BLaER1 (cell line): Measurements from ENCODE around the gene POLN.

Experiments
- H3K27ac ChIP-seq: shearing (Covaris generic); formaldehyde crosslinking; 2 replicates; pipeline ENCODE4 v1.8.1; 2022
- H3K27me3 ChIP-seq: shearing (Covaris generic); formaldehyde crosslinking; 2 replicates; pipeline ENCODE4 v1.8.1; 2022
- H3K36me3 ChIP-seq: shearing (Covaris generic); formaldehyde crosslinking; 2 replicates; pipeline ENCODE4 v1.8.1; 2022
- H3K4me1 ChIP-seq: shearing (Covaris generic); formaldehyde crosslinking; 2 replicates; pipeline ENCODE4 v1.8.1; 2022
- H3K4me2 ChIP-seq: shearing (Covaris generic); formaldehyde crosslinking; 2 replicates; pipeline ENCODE4 v1.8.1; 2022
- H3K4me3 ChIP-seq: shearing (Covaris generic); formaldehyde crosslinking; 2 replicates; pipeline ENCODE4 v1.8.1; 2022
- H3K9ac ChIP-seq: shearing (Covaris generic); formaldehyde crosslinking; 2 replicates; pipeline ENCODE4 v1.8.1; 2022
- H3K9me3 ChIP-seq: shearing (Covaris generic); formaldehyde crosslinking; 2 replicates; pipeline ENCODE4 v1.8.1; 2022
- H4K20me1 ChIP-seq: shearing (Covaris generic); formaldehyde crosslinking; 2 replicates; pipeline ENCODE4 v1.8.1; 2022
- Cebpa-rat ChIP-seq: shearing (Covaris generic); IDR thresholded peaks from 2 replicates; pipeline ENCODE4 v1.8.1; 2022

The POLN gene

DNA sequence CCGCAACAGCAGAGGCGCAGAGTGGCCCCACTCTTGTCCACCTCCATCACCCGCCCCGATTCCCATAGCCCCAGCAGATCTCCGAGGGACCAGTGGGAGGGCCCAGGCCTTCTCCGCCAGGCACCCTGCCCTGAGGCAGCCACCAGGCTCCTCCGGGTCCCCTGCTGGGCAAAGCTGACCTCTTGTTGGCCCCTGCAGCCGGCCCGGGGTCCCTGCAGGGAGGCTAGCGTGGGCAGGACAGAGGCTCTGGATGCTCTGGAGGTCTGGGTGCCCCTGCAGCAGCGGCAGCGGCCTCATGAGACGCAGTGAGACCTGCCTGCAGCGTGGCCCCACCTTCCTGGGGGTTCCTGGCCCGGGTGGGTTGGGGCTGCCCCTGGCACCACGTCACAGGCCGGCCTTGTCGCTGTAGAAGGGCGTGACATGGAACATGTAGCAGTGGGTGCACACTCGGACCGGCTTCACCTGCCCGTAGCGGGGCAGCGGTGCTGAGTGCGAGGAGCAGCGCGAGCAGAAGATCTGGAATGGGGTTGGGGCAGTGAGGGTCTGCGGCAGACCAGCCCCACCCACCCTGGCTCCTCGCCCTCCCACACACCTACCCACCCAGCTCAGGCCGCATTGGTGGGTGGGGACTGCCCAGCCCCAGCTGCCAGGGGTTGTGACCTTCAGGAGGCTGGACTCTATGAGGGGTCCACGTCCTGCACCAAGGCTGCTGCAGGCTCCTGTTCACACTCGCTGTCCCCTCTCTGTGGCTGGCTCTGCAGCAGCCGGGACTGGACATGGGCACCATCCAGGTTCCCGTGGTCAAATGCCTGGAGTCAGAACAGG lies 28.6 kb upstream of the POLN start:
- no peak overlapping the region for H3K4me2 ChIP-seq
- TF ChIP-seq Cebpa-rat, result no peak
- no peaks in the 10 kb centered on the region for H3K36me3 ChIP-seq
- H3K4me3 ChIP-seq, result no peak overlapping the region
- H3K27ac ChIP-seq, result no peak overlapping the region
- H3K9ac ChIP-seq, result no peak overlapping the region
- H4K20me1 ChIP-seq, result no peaks in the 10 kb centered on the region
- peaks cover 21% of the 10 kb centered on the region for H3K4me1 ChIP-seq
- no peaks in the 10 kb centered on the region for H3K9me3 ChIP-seq
- H3K27me3 ChIP-seq, result no peaks in the 10 kb centered on the region

DNA sequence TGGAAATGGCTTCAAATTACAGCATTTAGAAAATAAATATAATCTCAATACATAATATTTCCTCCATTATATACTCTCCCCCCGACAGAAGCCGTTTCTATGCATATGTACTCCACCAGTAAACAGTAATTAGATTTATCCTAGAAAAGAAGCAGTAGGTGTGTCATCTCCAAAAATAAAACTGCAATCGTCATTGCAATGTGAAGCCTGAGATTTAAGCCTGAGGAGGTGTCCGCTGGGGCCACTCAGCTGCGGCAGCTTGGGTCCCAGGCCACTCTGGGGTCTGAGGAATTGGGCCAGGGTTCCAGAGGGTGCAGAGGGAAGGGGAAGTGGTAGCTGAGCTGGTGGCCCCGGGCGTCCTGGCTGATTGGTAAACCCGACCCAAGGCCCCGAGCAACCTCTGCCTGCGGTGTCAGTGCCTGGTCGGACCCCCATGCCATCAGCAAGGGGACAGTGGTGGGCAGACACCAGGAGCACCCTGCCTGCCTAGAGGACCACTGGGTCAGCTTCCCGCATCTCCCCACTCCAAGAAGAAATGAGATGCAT lies 27.8 kb upstream of the POLN start:
- no peaks in the 10 kb centered on the region for H4K20me1 ChIP-seq
- TF ChIP-seq Cebpa-rat, result no peak
- H3K36me3 ChIP-seq, result no peaks in the 10 kb centered on the region
- H3K9me3 ChIP-seq, result no peaks in the 10 kb centered on the region
- H3K4me1 ChIP-seq, result peaks cover 22% of the 10 kb centered on the region
- no peak overlapping the region for H3K4me3 ChIP-seq
- H3K4me2 ChIP-seq, result no peak overlapping the region
- no peak overlapping the region for H3K9ac ChIP-seq
- H3K27ac ChIP-seq, result no peak overlapping the region
- no peaks in the 10 kb centered on the region for H3K27me3 ChIP-seq

DNA sequence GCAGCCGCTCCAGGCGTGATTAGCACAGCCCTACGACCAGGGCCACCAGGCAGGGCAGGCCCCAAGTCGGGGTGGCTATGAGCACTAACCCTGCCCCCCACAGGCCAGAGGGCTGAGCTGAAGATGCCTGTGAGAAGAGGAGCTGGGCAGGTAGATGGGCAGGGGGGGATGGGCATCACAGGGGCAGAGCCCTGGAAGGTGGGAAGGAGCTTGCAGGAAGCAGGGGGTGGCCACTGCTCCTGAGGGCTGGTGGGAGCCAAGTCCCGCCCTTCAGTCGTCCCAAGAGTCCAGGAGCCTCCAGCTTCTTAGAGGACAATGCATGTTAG lies 27.2 kb upstream of the POLN start:
- Histone ChIP-seq H3K4me3 (no peak overlapping the region), H3K4me2 (no peak overlapping the region), H3K27me3 (no peaks in the 10 kb centered on the region), H3K36me3 (no peaks in the 10 kb centered on the region), H4K20me1 (no peaks in the 10 kb centered on the region), H3K9ac (no peak overlapping the region), H3K9me3 (no peaks in the 10 kb centered on the region), H3K27ac (no peak overlapping the region), H3K4me1 (peaks cover 27% of the 10 kb centered on the region)
- no peak for TF ChIP-seq Cebpa-rat

DNA sequence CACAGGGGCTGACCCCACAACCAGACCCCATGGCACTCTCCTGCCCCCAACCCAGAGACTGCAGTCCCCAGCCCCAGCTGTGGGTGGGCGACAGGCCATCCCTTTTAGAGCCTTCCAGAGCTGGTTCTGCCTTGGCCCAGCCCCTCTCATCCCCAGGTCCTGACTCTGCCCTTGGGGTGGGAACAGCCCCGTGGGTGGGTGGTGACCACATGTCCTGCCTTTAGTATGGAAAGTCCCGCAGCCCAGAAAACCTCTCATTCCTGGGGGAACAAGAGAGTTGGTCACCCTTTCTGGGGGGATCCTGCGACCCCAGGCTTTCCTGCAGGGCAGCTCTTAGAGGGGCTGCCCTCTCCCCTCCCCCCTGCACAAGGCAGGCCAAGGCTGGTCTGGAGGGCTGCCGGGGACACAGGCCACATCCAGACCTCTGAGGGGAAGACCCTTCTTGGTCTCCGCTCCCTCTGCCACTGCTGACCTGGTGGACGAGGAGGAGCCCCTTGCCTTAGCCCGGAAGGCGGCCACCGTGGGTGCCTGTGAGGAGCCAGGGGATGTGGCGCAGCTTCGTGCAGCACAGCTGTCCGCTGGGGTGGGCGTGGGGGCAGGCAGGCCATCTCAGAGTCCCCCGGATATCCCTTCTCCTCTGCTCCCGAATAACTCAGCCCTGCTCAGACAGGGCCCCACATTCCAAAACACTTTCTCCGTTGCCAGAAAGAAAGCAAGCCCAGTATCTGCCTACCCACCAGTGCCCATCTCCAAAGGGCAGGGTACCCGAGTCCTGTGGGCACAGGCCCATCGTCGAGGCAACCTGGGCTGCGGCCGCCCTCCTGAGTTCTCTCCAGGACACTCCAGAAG lies 26.7 kb upstream of the POLN start:
- Histone ChIP-seq H3K36me3 (no peaks in the 10 kb centered on the region), H3K4me3 (no peak overlapping the region), H3K4me1 (peaks cover 33% of the 10 kb centered on the region), H3K9me3 (no peaks in the 10 kb centered on the region), H3K27me3 (no peaks in the 10 kb centered on the region), H3K4me2 (no peak overlapping the region), H3K27ac (no peak overlapping the region), H3K9ac (no peak overlapping the region), H4K20me1 (no peaks in the 10 kb centered on the region)
- no peak for TF ChIP-seq Cebpa-rat

DNA sequence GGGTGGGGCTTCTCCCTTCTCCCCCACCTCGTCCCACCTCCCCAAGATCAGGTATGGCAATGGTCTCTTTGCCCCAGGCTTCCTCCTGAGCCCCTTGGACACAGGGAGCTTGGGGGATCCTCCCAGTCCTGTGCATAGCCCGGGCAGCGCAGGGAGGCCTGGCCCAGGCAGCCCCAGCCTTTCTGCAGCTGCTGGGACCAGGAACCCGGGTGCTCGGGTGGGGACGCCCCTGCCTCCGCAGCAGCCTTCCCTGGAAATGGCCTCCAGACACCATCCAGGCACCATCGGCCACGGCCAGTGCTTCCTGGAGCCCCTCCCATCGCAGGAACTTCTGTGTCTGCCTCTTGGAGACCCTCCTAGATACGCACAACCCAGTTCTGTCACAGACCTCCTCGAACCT lies 25.9 kb upstream of the POLN start:
- Histone ChIP-seq H3K27ac (no peak overlapping the region), H3K27me3 (no peaks in the 10 kb centered on the region), H3K36me3 (no peaks in the 10 kb centered on the region), H4K20me1 (no peaks in the 10 kb centered on the region), H3K9me3 (no peaks in the 10 kb centered on the region), H3K9ac (no peak overlapping the region), H3K4me1 (peaks cover 34% of the 10 kb centered on the region), H3K4me3 (no peak overlapping the region), H3K4me2 (no peak overlapping the region)
- no peak for TF ChIP-seq Cebpa-rat

DNA sequence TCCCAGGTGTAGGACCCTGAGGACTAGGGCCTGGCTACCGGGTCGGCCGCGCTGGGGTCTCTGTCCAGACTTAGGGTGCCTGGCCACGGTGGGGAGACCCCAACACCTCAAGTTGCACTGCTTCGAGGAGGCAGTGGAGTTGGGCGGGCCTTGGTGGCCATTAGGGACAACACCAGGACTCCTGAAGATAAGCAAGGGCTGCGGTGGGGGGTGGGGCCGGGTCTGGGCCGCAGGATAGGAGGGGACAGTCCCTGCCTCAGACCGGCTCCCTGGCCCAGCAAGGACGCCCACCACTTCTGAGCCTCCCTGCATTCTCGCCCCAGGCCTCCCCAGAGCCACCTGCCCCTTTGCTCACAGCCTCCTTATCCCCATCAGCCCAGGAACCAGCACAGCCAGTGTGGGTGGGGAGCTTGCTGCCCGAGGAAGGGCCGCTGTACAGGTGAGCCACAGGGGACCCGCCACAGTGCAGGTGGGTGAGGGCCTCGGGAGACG lies 25.4 kb upstream of the POLN start:
- Histone ChIP-seq H3K4me1 (peaks cover 32% of the 10 kb centered on the region), H3K36me3 (no peaks in the 10 kb centered on the region), H3K4me2 (no peak overlapping the region), H3K9me3 (no peaks in the 10 kb centered on the region), H4K20me1 (no peaks in the 10 kb centered on the region), H3K4me3 (no peak overlapping the region), H3K9ac (no peak overlapping the region), H3K27ac (no peak overlapping the region), H3K27me3 (no peaks in the 10 kb centered on the region)
- no peak for TF ChIP-seq Cebpa-rat

DNA sequence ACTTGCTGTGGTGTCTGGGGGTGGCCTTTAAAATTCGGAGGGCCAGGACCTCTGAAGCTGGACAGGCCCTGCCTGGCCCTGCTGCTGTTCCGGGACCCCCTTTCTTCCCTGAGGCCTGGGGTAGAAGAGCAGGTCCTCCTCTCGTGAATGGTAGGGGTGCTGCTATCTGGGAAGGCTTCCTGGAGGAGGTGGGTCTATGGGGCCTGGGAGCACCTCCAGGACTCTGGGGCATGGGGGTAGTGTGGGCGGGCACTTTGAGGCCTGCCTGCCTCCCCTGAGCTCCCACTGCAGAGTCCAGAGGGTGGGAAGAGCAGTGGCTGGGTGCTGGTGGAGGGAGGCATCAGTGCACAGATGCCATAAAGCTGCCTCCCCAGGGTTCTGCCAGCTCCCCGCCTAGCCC lies 24.9 kb upstream of the POLN start:
- TF ChIP-seq Cebpa-rat, result no peak
- no peak overlapping the region for H3K4me3 ChIP-seq
- peaks cover 29% of the 10 kb centered on the region for H3K4me1 ChIP-seq
- H3K9ac ChIP-seq, result no peak overlapping the region
- no peak overlapping the region for H3K27ac ChIP-seq
- no peaks in the 10 kb centered on the region for H3K36me3 ChIP-seq
- no peaks in the 10 kb centered on the region for H3K27me3 ChIP-seq
- H3K9me3 ChIP-seq, result no peaks in the 10 kb centered on the region
- H3K4me2 ChIP-seq, result no peak overlapping the region
- no peaks in the 10 kb centered on the region for H4K20me1 ChIP-seq

DNA sequence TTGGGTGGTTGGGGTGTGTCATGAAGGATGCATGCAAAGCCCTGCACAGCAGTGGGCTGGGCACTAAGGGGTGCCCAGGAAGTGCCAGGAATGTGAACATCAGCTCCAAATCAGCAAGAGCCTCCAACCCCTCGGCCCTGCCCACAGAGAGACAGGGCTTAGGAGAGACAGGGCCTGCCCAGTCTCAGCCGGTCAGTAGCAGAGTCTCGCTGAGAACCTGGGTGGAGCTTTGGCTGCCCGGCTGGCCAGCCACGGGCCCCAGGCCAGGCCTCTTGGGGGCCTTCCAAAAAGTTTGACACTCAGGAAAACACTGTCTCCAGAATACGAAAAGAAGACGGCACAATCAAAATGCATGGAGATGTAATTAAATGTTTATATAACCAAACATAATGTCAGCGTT lies 24.3 kb upstream of the POLN start:
- H3K4me2 ChIP-seq, result no peak overlapping the region
- H3K27ac ChIP-seq, result no peak overlapping the region
- no peaks in the 10 kb centered on the region for H3K9me3 ChIP-seq
- TF ChIP-seq Cebpa-rat, result no peak
- peaks cover 1% of the 10 kb centered on the region for H4K20me1 ChIP-seq
- no peak overlapping the region for H3K9ac ChIP-seq
- no peak overlapping the region for H3K4me3 ChIP-seq
- peaks cover 29% of the 10 kb centered on the region for H3K4me1 ChIP-seq
- no peaks in the 10 kb centered on the region for H3K36me3 ChIP-seq
- H3K27me3 ChIP-seq, result no peaks in the 10 kb centered on the region

DNA sequence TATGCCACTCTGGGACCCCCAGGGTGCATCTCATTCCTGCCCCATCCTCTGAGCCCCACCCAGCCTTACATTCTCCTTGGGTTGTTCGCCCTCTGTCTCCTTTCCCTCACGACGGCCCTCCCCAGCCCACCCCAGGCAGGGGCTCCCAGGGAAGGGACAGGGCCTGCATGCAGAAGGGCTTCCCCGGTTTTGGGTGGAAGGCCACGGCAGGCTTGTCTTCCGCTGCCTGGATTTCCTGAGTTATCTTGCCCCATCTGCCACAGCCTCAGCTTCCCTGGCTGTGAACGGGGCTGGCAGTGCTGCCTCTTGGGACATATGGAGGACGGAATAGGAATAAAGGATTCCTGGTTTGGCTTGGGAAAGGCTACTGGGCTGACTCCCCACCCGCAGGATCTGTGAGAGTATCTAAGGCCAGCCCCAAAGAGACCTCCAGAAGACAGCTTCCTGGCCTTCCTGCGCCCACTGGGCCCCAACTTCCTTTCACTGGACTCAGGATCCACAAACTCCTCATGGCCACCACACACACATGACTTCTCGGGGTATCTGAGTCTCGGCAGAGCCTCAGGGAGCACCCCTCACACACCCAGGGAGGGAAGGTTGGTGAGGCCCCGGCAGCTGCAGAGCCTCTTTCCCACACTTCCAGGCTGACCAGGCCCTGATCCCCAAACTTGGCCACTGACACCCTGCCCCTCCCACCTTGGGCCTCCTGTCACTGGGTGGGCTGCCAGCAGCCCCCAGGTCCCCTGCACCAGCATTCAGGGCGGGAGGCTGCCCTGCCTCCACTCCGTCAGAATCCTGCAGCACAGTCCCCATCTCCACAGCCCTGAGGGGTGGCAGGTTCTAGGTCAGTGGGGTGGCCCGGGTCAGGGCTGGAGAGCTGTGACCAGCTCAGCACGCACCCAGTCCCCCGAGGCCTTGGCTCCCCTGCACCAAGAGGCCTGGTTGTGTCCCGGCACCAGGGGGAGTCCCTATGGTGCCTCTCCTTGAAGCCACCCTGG lies 23.5 kb upstream of the POLN start:
- Histone ChIP-seq H3K27ac (no peak overlapping the region), H3K9ac (no peak overlapping the region), H3K9me3 (no peaks in the 10 kb centered on the region), H3K4me3 (no peak overlapping the region), H3K27me3 (no peaks in the 10 kb centered on the region), H4K20me1 (peaks cover 9% of the 10 kb centered on the region), H3K4me2 (no peak overlapping the region), H3K4me1 (peaks cover 36% of the 10 kb centered on the region), H3K36me3 (no peaks in the 10 kb centered on the region)
- TF ChIP-seq Cebpa-rat, result no peak
